Thymus (tissue), 11 donors: Measurements from ENCODE around the gene USP34. TPM values are rescaled to one million over a fixed set of nuclear protein-coding genes. Genes with fewer than 3 reads are reported as not detected.

Experiments
- DNase-seq, 9 donors: peaks; one replicate each; pipeline ENCODE4 v3.0.0-alpha.2; 2013; ENCODE audit warnings: low spot score in 9 of 9, low read depth in 6 of 9, missing footprints in 1 of 9
- H3K27ac ChIP-seq, 2 donors: one replicate each; pipeline ENCODE4 v1.5.1; 2013; ENCODE audit warnings: control low read depth in 1 of 2, low read depth in 1 of 2, low read length in 1 of 2, mild to moderate bottlenecking in 1 of 2, moderate library complexity in 1 of 2
- H3K27me3 ChIP-seq, 2 donors: one replicate each; pipeline ENCODE4 v1.5.1; 2013; ENCODE audit warnings: low read length in 1 of 2; ENCODE audit not compliant: control insufficient read depth in 2 of 2, insufficient read depth in 1 of 2
- H3K36me3 ChIP-seq, 2 donors: one replicate each; pipeline ENCODE4 v1.5.1; 2013; ENCODE audit warnings: low read length in 1 of 2, mild to moderate bottlenecking in 1 of 2, moderate library complexity in 1 of 2; ENCODE audit not compliant: control insufficient read depth in 2 of 2, insufficient read depth in 2 of 2
- H3K4me1 ChIP-seq, 2 donors: one replicate each; pipeline ENCODE4 v1.5.1; 2013; ENCODE audit warnings: low read length in 2 of 2; ENCODE audit not compliant: control insufficient read depth in 2 of 2, insufficient read depth in 2 of 2
- H3K4me3 ChIP-seq, 2 donors: one replicate each; pipeline ENCODE4 v1.5.1; 2013; ENCODE audit warnings: low read length in 2 of 2, control low read depth in 1 of 2, mild to moderate bottlenecking in 1 of 2
- H3K9me3 ChIP-seq, 2 donors: one replicate each; pipeline ENCODE4 v1.5.1; 2013; ENCODE audit warnings: low read length in 1 of 2, mild to moderate bottlenecking in 1 of 2; ENCODE audit not compliant: control insufficient read depth in 2 of 2, insufficient read depth in 1 of 2
- WGBS: extraction: QIAGEN DNeasy Blood & Tissue Kit; methylation state at CpG from one replicate; pipeline ENCODE4 v1.1.7; 2013; 5-methylcytosine and 5-hydroxymethylcytosine counted together
- polyA plus RNA-seq: library from polyadenylated mRNA; stranded (reverse); fragments of 200-250 nt; gene quantifications from one replicate; pipeline ENCODE4 v1.2.3, GENCODE V29; 2013
- total RNA-seq: library from RNA; stranded (reverse); fragments of 120-200 nt; gene quantifications from one replicate; pipeline ENCODE4 v1.2.4, GENCODE V29; 2013
- donor health status: healthy.

USP34 gene
- total and polyA plus RNA-seq, 2 donors: 54.5 to 102 TPM

GRCh38 chr2:61421611-61422010, 49.3 kb downstream of the USP34 start:
- H3K27ac ChIP-seq: peak overlapping the region in 1 of 2 donors; percentile 25
- no peaks in the 10 kb centered on the region for H3K36me3 ChIP-seq
- no peaks in the 10 kb centered on the region for H3K9me3 ChIP-seq
- 91% methylated on average over 9 of the region's 9 CpGs for WGBS
- H3K4me1 ChIP-seq: peaks cover 5 to 15% of the 10 kb centered on the region in 2 donors
- no peak overlapping the region for H3K4me3 ChIP-seq
- DNase-seq: peak in 3 of 9 donors; percentile 10 to 34 (median 18)
- H3K27me3 ChIP-seq: no peaks in the 10 kb centered on the region

GRCh38 chr2:61420991-61421544, 49.8 kb downstream of the USP34 start:
- no peak overlapping the region for H3K4me3 ChIP-seq
- no peaks in the 10 kb centered on the region for H3K27me3 ChIP-seq
- no peaks in the 10 kb centered on the region for H3K9me3 ChIP-seq
- 47% methylated on average over 3 of the region's 3 CpGs for WGBS
- peaks cover 3 to 11% of the 10 kb centered on the region in 2 donors for H3K4me1 ChIP-seq
- no peaks in the 10 kb centered on the region for H3K36me3 ChIP-seq
- H3K27ac ChIP-seq: no peak overlapping the region
- no peak for DNase-seq

DNA sequence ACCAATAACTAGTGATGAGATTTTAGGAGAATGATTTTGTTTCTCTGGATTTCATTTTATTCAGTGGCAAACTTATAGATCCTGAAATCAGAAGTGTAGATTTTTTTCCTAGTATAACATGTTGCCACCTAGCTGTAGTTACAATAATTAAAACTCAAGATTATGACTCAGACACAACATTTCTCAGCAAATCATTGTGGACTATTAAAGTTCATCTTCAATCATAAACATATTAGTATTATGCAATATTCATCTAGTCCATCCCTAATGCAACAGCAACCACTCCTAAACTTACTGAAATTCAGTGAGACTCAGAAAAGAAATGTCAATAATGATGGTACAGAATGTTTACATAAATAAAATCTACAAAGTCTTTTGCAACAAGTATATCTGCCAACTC, 51.3 kb downstream of the USP34 start:
- H3K36me3 ChIP-seq: peaks cover 0 to 4% of the 10 kb centered on the region in 2 donors
- no peak for DNase-seq
- H3K4me1 ChIP-seq: peaks cover 0 to 3% of the 10 kb centered on the region in 2 donors
- H3K4me3 ChIP-seq: no peak overlapping the region
- H3K9me3 ChIP-seq: no peaks in the 10 kb centered on the region
- H3K27ac ChIP-seq: no peak overlapping the region
- no peaks in the 10 kb centered on the region for H3K27me3 ChIP-seq

DNA sequence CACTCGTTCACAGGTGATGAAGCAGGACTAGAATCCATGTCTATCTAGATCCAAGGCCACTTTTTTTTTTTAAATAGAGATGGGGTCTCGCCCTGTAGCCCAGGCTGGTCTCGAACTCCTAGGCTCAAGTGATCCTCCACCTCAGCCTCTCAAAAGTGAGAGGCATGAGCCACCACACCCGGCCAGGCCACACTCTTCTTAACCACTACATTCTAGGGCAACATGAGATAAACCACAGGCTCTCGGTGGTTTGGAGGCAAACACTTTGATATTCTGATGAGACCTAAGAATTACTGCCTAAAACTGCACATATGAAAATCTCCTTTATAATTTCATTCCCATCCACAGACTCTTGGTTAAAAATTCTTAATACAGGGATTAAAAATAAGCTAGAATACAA, 51.8 kb downstream of the USP34 start:
- no peaks in the 10 kb centered on the region for H3K27me3 ChIP-seq
- H3K27ac ChIP-seq: no peak overlapping the region
- no peaks in the 10 kb centered on the region for H3K9me3 ChIP-seq
- H3K4me3 ChIP-seq: no peak overlapping the region
- WGBS: 64% methylated on average over 5 of the region's 5 CpGs
- DNase-seq: no peak
- H3K4me1 ChIP-seq: peaks cover 0 to 3% of the 10 kb centered on the region in 2 donors
- H3K36me3 ChIP-seq: peaks cover 0 to 4% of the 10 kb centered on the region in 2 donors

DNA sequence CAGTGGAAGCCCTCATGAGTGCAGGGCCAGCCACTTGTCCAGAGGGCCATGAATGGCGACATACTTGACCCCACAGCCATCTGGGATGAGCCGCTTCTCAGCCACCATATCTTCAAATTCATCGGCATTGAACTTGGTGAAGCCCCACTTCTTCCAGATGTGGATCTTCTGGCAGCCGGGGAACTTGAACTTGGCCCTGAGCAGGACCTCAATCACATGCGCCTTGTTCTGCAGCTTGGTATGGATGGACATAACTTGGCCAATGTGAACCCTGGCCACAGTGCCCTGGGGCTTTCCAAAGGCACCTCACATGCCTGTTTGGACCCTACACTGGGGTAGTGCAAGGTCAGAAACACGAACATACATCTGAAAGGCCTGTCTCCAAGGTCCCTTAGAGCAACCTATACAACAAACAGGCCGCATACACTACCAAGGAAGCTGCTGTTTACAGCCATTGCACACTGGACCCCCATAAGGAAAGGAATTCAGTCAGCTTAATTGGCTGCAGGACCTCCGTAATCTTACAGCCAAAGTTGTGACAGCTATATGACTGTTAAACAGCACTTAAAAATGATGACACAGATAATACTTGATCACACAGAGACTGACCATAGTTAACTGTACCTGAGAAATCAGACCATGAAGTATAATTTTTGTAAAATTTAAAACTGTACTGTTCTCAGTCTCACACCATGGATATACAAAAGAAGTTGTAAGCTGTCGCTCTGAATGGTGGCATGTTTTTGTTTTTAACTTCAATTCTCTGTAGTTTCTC, 53.8 kb downstream of the USP34 start:
- Histone ChIP-seq H3K27ac (no peak overlapping the region), H3K9me3 (no peaks in the 10 kb centered on the region), H3K4me3 (no peak overlapping the region), H3K4me1 (peaks cover 0 to 3% of the 10 kb centered on the region in 2 donors), H3K36me3 (peaks cover 0 to 4% of the 10 kb centered on the region in 2 donors), H3K27me3 (no peaks in the 10 kb centered on the region)
- WGBS: 99% methylated on average over 9 of the region's 9 CpGs
- no peak for DNase-seq

DNA sequence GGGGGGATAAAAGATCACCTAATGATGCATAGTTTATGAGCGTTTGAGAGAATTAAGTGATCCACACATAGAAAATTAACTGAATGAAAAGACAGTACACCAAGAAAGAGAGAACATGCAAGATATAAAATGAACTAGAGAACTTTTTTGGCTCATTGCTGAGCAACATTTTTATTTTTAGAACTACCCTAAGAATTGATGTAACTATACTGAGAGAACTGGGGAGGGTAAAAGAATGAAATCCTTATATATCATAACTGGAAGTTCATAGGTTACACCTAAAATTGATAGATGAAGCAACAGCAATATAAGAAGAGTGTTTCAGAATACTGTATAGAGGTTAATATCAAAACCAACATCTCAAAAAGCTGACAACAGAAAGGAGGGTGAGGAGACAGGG, 55.6 kb downstream of the USP34 start:
- Histone ChIP-seq H3K9me3 (no peaks in the 10 kb centered on the region), H3K27ac (no peak overlapping the region), H3K36me3 (peaks cover 0 to 4% of the 10 kb centered on the region in 2 donors), H3K4me3 (no peak overlapping the region), H3K27me3 (no peaks in the 10 kb centered on the region), H3K4me1 (peaks cover 0 to 3% of the 10 kb centered on the region in 2 donors)
- DNase-seq: no peak
- WGBS: 100% methylated on average over 1 of the region's 1 CpG

GRCh38 chr2:61414674-61415073, 56.2 kb downstream of the USP34 start:
- Histone ChIP-seq H3K4me3 (no peak overlapping the region), H3K27ac (no peak overlapping the region), H3K9me3 (no peaks in the 10 kb centered on the region), H3K27me3 (no peaks in the 10 kb centered on the region), H3K4me1 (peaks cover 0 to 3% of the 10 kb centered on the region in 2 donors), H3K36me3 (peaks cover 0 to 4% of the 10 kb centered on the region in 2 donors)
- WGBS: 97% methylated on average over 3 of the region's 3 CpGs
- DNase-seq: no peak

GRCh38 chr2:61411109-61411508, 59.8 kb downstream of the USP34 start:
- Histone ChIP-seq H3K4me3 (no peak overlapping the region), H3K27ac (no peak overlapping the region), H3K4me1 (no peaks in the 10 kb centered on the region), H3K9me3 (no peaks in the 10 kb centered on the region), H3K27me3 (no peaks in the 10 kb centered on the region), H3K36me3 (peaks cover 2 to 8% of the 10 kb centered on the region in 2 donors)
- WGBS: 94% methylated on average over 5 of the region's 5 CpGs
- DNase-seq: no peak

GRCh38 chr2:61410185-61410584, 60.7 kb downstream of the USP34 start:
- H3K4me3 ChIP-seq: no peak overlapping the region
- WGBS: 99% methylated on average over 3 of the region's 3 CpGs
- H3K36me3 ChIP-seq: peaks cover 2 to 15% of the 10 kb centered on the region in 2 donors
- H3K27ac ChIP-seq: no peak overlapping the region
- no peaks in the 10 kb centered on the region for H3K27me3 ChIP-seq
- no peaks in the 10 kb centered on the region for H3K4me1 ChIP-seq
- no peak for DNase-seq
- H3K9me3 ChIP-seq: no peaks in the 10 kb centered on the region
